HG02870 (cell line): ENCODE data around the gene NOLC1.
A peak's percentile ranks its signal among the peaks of the same experiment; 100 is the strongest.

Source experiments
- ATAC-seq: cut with Tn5 transposase; IDR thresholded peaks from one replicate; pipeline ENCODE4 v1.9.1; 2021; ENCODE audit warnings: mild to moderate bottlenecking, moderate library complexity; ENCODE audit not compliant: unreplicated experiment

Gene NOLC1

GRCh38 chr10:102151774-102152544 is at the start of gene NOLC1:
TSS of gene NOLC1 (plus strand) at chr10:102152389. CDS start at chr10:102152411, 22 bp downstream.
- peak; percentile 90 for ATAC-seq

GRCh38 chr10:102102421-102102820 is 49.8 kb upstream of the NOLC1 start:
- ATAC-seq = no peak

GRCh38 chr10:102106998-102107397 is 45.2 kb upstream of the NOLC1 start:
- no peak for ATAC-seq

GRCh38 chr10:102109166-102110116 is 42.7 kb upstream of the NOLC1 start:
- ATAC-seq = no peak

- ATAC-seq = no peak
These were observed 40.9 kb upstream of the NOLC1 start for GRCh38 chr10:102111276-102111675.

GRCh38 chr10:102112210-102112817 is 39.9 kb upstream of the NOLC1 start:
- ATAC-seq = no peak

GRCh38 chr10:102113261-102113955 is 38.8 kb upstream of the NOLC1 start:
- ATAC-seq = no peak

GRCh38 chr10:102113956-102114857 is 38.0 kb upstream of the NOLC1 start:
- ATAC-seq = peak; percentile 27

GRCh38 chr10:102114861-102115618 is 37.1 kb upstream of the NOLC1 start:
- peak; percentile 61 for ATAC-seq

GRCh38 chr10:102115775-102116174 is 36.4 kb upstream of the NOLC1 start:
- no peak for ATAC-seq

- ATAC-seq = no peak
These were observed 35.5 kb upstream of the NOLC1 start for GRCh38 chr10:102116656-102117055.

- no peak for ATAC-seq
These were observed 34.6 kb upstream of the NOLC1 start for GRCh38 chr10:102117391-102118159.

GRCh38 chr10:102118867-102119266 is 33.3 kb upstream of the NOLC1 start:
- ATAC-seq = no peak

GRCh38 chr10:102119417-102120141 is 32.6 kb upstream of the NOLC1 start:
- no peak for ATAC-seq

GRCh38 chr10:102120142-102120990 is 31.8 kb upstream of the NOLC1 start, which contains the start of gene LDB1:
TSS of gene LDB1 (minus strand) at chr10:102120368. CDS start at chr10:102120110, 258 bp downstream.
- ATAC-seq = peak; percentile 43

- ATAC-seq = no peak
These were observed 31.0 kb upstream of the NOLC1 start for GRCh38 chr10:102120991-102121738.
